ENCODE measurements around the gene AOC3. TPM values are rescaled to one million over a fixed set of nuclear protein-coding genes. Genes with fewer than 3 reads are reported as not detected.

AOC3 gene
- total and polyA plus RNA-seq, 4 donors, result 2.0 to 18.2 (median 4.7) TPM

- TF ChIP-seq ZBTB33 (IDR thresholded peaks at IDR 0.05) (no peak), JUND (IDR thresholded peaks at IDR 0.05) (no peak), YY1 (IDR thresholded peaks at IDR 0.05) (no peak), RXRA (IDR thresholded peaks at IDR 0.05) (no peak)
Observed at GRCh38 chr17:42814633-42815399, 36.2 kb upstream of the AOC3 start (continued).

- WGBS, result 75% methylated on average over 1 of the region's 1 CpG
- Histone ChIP-seq H3K36me3 (ENCODE audit: control insufficient read depth in 4 of 4, insufficient read depth in 3 of 4, low read depth in 1 of 4, low read length in 3 of 4) (peaks cover 6 to 74% (median 56%) of the 10 kb centered on the region in 4 donors), H3K4me3 (ENCODE audit: low read depth in 1 of 3, low read length in 3 of 3) (no peak overlapping the region), H3K27ac (ENCODE audit: low read depth in 1 of 2, low read length in 2 of 2) (no peak overlapping the region), H3K4me1 (ENCODE audit: control insufficient read depth in 4 of 4, insufficient read depth in 4 of 4, low read length in 3 of 4) (peaks cover 0 to 4% (median 0%) of the 10 kb centered on the region in 4 donors), H3K27me3 (ENCODE audit: control insufficient read depth in 4 of 4, insufficient read depth in 4 of 4, low read length in 3 of 4) (no peaks in the 10 kb centered on the region), H3K9ac (ENCODE audit: low read depth in 1 of 2, low read length in 2 of 2) (no peak overlapping the region), H3K9me3 (ENCODE audit: control insufficient read depth in 4 of 4, low read length in 3 of 4) (no peaks in the 10 kb centered on the region)
- TF ChIP-seq HNF4A (conservative IDR thresholded peaks at IDR 0.05) (no peak), MAX (IDR thresholded peaks at IDR 0.05) (no peak), ATF3 (IDR thresholded peaks at IDR 0.05) (no peak), TAF1 (conservative IDR thresholded peaks at IDR 0.05) (no peak), SP1 (IDR thresholded peaks at IDR 0.05) (no peak), JUND (IDR thresholded peaks at IDR 0.05) (no peak), GABPA (IDR thresholded peaks at IDR 0.05 in 1 of 2, conservative IDR thresholded peaks at IDR 0.05 in 1 of 2) (no peak), FOXA2 (IDR thresholded peaks at IDR 0.05) (no peak), RAD21 (IDR thresholded peaks at IDR 0.05) (no peak), HNF4G (IDR thresholded peaks at IDR 0.05) (no peak), RXRA (IDR thresholded peaks at IDR 0.05) (no peak), YY1 (IDR thresholded peaks at IDR 0.05) (no peak), FOXA1 (IDR thresholded peaks at IDR 0.05) (no peak), ZBTB33 (IDR thresholded peaks at IDR 0.05) (no peak), NR2F2 (IDR thresholded peaks at IDR 0.05) (no peak), CTCF (IDR thresholded peaks at IDR 0.05; ENCODE audit: low read depth, low read length, missing input control) (no peak)
- DNase-seq (ENCODE audit: low spot score), result no peak
Observed at GRCh38 chr17:42817866-42818265, 33.1 kb upstream of the AOC3 start.

All from liver (tissue), 9 donors.